ENCODE data around the gene MEF2C. TPM values are rescaled to one million over a fixed set of nuclear protein-coding genes. Genes with fewer than 3 reads are reported as not detected.

Gene MEF2C
- total RNA-seq, 2 donors from 2014 or later = 0.64 to 0.86 TPM

DNA sequence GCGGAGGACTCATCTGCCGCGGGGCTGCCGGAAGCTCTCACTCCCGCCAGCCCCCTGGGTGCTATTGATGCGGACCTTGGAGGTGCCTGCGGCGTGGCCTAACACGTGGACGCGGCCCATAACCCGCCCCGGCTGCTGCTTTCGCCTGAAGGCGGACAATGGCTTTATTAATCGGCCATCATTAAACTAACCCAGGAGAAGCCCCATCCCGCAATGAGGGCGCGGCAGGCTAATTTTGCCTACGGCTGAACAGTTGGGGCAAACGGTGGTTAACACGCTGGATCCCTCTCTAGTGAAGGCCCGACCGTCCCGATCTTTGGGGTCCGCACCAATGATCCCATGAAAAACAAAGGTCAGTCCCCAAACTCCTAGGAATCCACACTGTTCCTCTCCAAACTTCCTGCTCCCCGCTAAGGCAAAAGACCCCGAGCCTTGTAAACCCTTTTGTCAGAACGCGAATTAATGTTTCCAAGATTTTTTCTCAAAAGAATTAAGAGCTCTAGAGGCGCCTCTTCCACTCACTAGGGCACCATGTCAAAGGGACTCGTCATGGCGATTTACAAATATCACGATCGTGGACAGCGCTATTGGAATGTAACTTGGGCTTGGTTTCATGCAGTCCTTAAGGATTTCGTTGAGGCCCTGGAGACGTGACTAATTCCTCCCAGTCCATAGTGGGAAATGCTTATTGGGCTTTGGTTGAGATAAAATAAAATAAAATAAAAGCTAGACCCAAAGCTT lies 193.1 kb downstream of the MEF2C start:
- Mint-ChIP-seq H3K4me1 (peaks cover 34% of the 10 kb centered on the region), H3K4me3 (no peak overlapping the region), H3K9me3 (peaks cover 4% of the 10 kb centered on the region), H3K27ac (no peak overlapping the region), H3K27me3 (ENCODE audit: insufficient read depth) (peaks cover 100% of the 10 kb centered on the region), H3K36me3 (ENCODE audit: low read depth) (no peaks in the 10 kb centered on the region)
- no peak overlapping the region for H3K9ac ChIP-seq (ENCODE audit: extremely low read depth, low read length, poor library complexity, severe bottlenecking)
- H3K27ac ChIP-seq (ENCODE audit: low read depth, low read length) = no peak overlapping the region
- no peaks in the 10 kb centered on the region for H3K9me3 ChIP-seq (ENCODE audit: control insufficient read depth, low read length)
- H3K27me3 ChIP-seq (ENCODE audit: control insufficient read depth, insufficient read depth, low read length, poor library complexity, severe bottlenecking) = peaks cover 100% of the 10 kb centered on the region
- 2 to 10% methylated on average over 13 to 38 of the region's 38 CpGs for WGBS, 2 experiments (ENCODE audit: insufficient coverage in 1 of 2, insufficient read length in 1 of 2)
- DNase-seq = peak; percentile 61
- H3K4me1 ChIP-seq (ENCODE audit: control insufficient read depth, insufficient read depth, low read length) = peaks cover 2% of the 10 kb centered on the region
- no peak overlapping the region for H3K4me3 ChIP-seq (ENCODE audit: low read length)
- TF ChIP-seq, protein P1, sequence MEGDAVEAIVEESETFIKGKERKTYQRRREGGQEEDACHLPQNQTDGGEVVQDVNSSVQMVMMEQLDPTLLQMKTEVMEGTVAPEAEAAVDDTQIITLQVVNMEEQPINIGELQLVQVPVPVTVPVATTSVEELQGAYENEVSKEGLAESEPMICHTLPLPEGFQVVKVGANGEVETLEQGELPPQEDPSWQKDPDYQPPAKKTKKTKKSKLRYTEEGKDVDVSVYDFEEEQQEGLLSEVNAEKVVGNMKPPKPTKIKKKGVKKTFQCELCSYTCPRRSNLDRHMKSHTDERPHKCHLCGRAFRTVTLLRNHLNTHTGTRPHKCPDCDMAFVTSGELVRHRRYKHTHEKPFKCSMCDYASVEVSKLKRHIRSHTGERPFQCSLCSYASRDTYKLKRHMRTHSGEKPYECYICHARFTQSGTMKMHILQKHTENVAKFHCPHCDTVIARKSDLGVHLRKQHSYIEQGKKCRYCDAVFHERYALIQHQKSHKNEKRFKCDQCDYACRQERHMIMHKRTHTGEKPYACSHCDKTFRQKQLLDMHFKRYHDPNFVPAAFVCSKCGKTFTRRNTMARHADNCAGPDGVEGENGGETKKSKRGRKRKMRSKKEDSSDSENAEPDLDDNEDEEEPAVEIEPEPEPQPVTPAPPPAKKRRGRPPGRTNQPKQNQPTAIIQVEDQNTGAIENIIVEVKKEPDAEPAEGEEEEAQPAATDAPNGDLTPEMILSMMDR (conservative IDR thresholded peaks at IDR 0.05) = no peak
- H3K36me3 ChIP-seq (ENCODE audit: control insufficient read depth, insufficient read depth, low read length) = no peaks in the 10 kb centered on the region

GRCh38 chr5:88688984-88689667 lies 193.9 kb downstream of the MEF2C start:
- Mint-ChIP-seq H3K36me3 (ENCODE audit: low read depth) (no peaks in the 10 kb centered on the region), H3K9me3 (no peaks in the 10 kb centered on the region), H3K4me1 (peaks cover 34% of the 10 kb centered on the region), H3K4me3 (no peak overlapping the region), H3K27ac (no peak overlapping the region), H3K27me3 (ENCODE audit: insufficient read depth) (peaks cover 100% of the 10 kb centered on the region)
- Histone ChIP-seq H3K27ac (ENCODE audit: low read depth, low read length) (no peak overlapping the region), H3K36me3 (ENCODE audit: control insufficient read depth, insufficient read depth, low read length) (no peaks in the 10 kb centered on the region), H3K27me3 (ENCODE audit: control insufficient read depth, insufficient read depth, low read length, poor library complexity, severe bottlenecking) (peaks cover 100% of the 10 kb centered on the region), H3K4me3 (ENCODE audit: low read length) (no peak overlapping the region), H3K9ac (ENCODE audit: extremely low read depth, low read length, poor library complexity, severe bottlenecking) (no peak overlapping the region), H3K4me1 (ENCODE audit: control insufficient read depth, insufficient read depth, low read length) (peaks cover 2% of the 10 kb centered on the region), H3K9me3 (ENCODE audit: control insufficient read depth, low read length) (no peaks in the 10 kb centered on the region)
- TF ChIP-seq, protein P1 (conservative IDR thresholded peaks at IDR 0.05) = no peak
- 3 to 7% methylated on average over 13 to 27 of the region's 27 CpGs for WGBS, 2 experiments (ENCODE audit: insufficient coverage in 1 of 2, insufficient read length in 1 of 2)
- peak; percentile 73 for DNase-seq

- 6 to 27% methylated on average over 8 to 13 of the region's 13 CpGs for WGBS, 2 experiments (ENCODE audit: insufficient coverage in 1 of 2, insufficient read length in 1 of 2)
Measured at GRCh38 chr5:88688156-88688983, 194.6 kb downstream of the MEF2C start.

More at GRCh38 chr5:88688156-88688983, 194.6 kb downstream of the MEF2C start:
- Histone ChIP-seq H3K4me3 (ENCODE audit: low read length) (no peak overlapping the region), H3K9ac (ENCODE audit: extremely low read depth, low read length, poor library complexity, severe bottlenecking) (no peak overlapping the region), H3K36me3 (ENCODE audit: control insufficient read depth, insufficient read depth, low read length) (no peaks in the 10 kb centered on the region), H3K4me1 (ENCODE audit: control insufficient read depth, insufficient read depth, low read length) (peaks cover 2% of the 10 kb centered on the region), H3K27ac (ENCODE audit: low read depth, low read length) (no peak overlapping the region), H3K9me3 (ENCODE audit: control insufficient read depth, low read length) (no peaks in the 10 kb centered on the region), H3K27me3 (ENCODE audit: control insufficient read depth, insufficient read depth, low read length, poor library complexity, severe bottlenecking) (peaks cover 100% of the 10 kb centered on the region)
- Mint-ChIP-seq H3K27ac (no peak overlapping the region), H3K9me3 (no peaks in the 10 kb centered on the region), H3K36me3 (ENCODE audit: low read depth) (no peaks in the 10 kb centered on the region), H3K4me1 (peaks cover 31% of the 10 kb centered on the region), H3K4me3 (no peak overlapping the region), H3K27me3 (ENCODE audit: insufficient read depth) (peaks cover 100% of the 10 kb centered on the region)
- TF ChIP-seq, protein P1 (conservative IDR thresholded peaks at IDR 0.05) = no peak
- DNase-seq = no peak
